ENCODE measurements around the gene APLP2.
A peak's percentile ranks its signal among the peaks of the same experiment; 100 is the strongest.
"Not testable (repeated sequence)": the region's sequence is repeated elsewhere in the genome, so short reads cannot be mapped to it uniquely, and the experiment has no call there.

APLP2 gene

GRCh38 chr11:130178441-130179339, 109.0 kb downstream of the APLP2 start:
- DNase-seq = peak; percentile 79

GRCh38 chr11:130179396-130180306, 110.0 kb downstream of the APLP2 start:
- DNase-seq = peak; percentile 52

GRCh38 chr11:130180491-130180890, 110.8 kb downstream of the APLP2 start:
- no peak for DNase-seq

- DNase-seq = no peak
These were observed 111.2 kb downstream of the APLP2 start for GRCh38 chr11:130180896-130181294.

GRCh38 chr11:130181295-130182272, 111.9 kb downstream of the APLP2 start:
- no peak for DNase-seq

- DNase-seq = no peak
These were observed 114.3 kb downstream of the APLP2 start for GRCh38 chr11:130183878-130184610.

- DNase-seq = no peak
These were observed 117.4 kb downstream of the APLP2 start for GRCh38 chr11:130187096-130187495.

GRCh38 chr11:130188047-130188446, 118.4 kb downstream of the APLP2 start:
- no peak for DNase-seq

GRCh38 chr11:130188585-130189347, 119.1 kb downstream of the APLP2 start:
- no peak for DNase-seq

GRCh38 chr11:130189492-130190210, 120.0 kb downstream of the APLP2 start:
- DNase-seq = no peak

GRCh38 chr11:130190371-130190881, 120.7 kb downstream of the APLP2 start:
- DNase-seq = no peak

GRCh38 chr11:130191896-130192295, 122.2 kb downstream of the APLP2 start:
- no peak for DNase-seq

- no peak for DNase-seq
These were observed 123.2 kb downstream of the APLP2 start for GRCh38 chr11:130192845-130193267.

GRCh38 chr11:130193551-130193950, 123.9 kb downstream of the APLP2 start:
- not testable (repeated sequence) for DNase-seq

All from right forelimb (tissue), 1 donor.